ENCODE data around the gene LRRC15. TPM values are rescaled to one million over a fixed set of nuclear protein-coding genes. Genes with fewer than 3 reads are reported as not detected.

The LRRC15 gene
- total RNA-seq, 1 donor from 2014 or later = not detected

- Mint-ChIP-seq H3K4me3 (ENCODE audit: unreplicated experiment) (no peak overlapping the region), H3K27me3 (ENCODE audit: unreplicated experiment) (peaks cover 9% of the 10 kb centered on the region), H3K36me3 (ENCODE audit: low read depth, unreplicated experiment) (no peaks in the 10 kb centered on the region), H3K9me3 (ENCODE audit: unreplicated experiment) (no peaks in the 10 kb centered on the region), H3K27ac (ENCODE audit: unreplicated experiment) (no peak overlapping the region), H3K4me1 (ENCODE audit: unreplicated experiment) (peaks cover 13% of the 10 kb centered on the region)
- no peak for DNase-seq (ENCODE audit: low spot score)
- TF ChIP-seq CTCF (IDR thresholded peaks at IDR 0.05; ENCODE audit: unreplicated experiment) = no peak
Observed at GRCh38 chr3:194337965-194338753, 31.4 kb downstream of the LRRC15 start.

GRCh38 chr3:194336601-194337355 is 32.8 kb downstream of the LRRC15 start:
- Mint-ChIP-seq H3K27ac (ENCODE audit: unreplicated experiment) (no peak overlapping the region), H3K4me3 (ENCODE audit: unreplicated experiment) (no peak overlapping the region), H3K9me3 (ENCODE audit: unreplicated experiment) (no peaks in the 10 kb centered on the region), H3K4me1 (ENCODE audit: unreplicated experiment) (peaks cover 18% of the 10 kb centered on the region), H3K36me3 (ENCODE audit: low read depth, unreplicated experiment) (no peaks in the 10 kb centered on the region), H3K27me3 (ENCODE audit: unreplicated experiment) (peaks cover 13% of the 10 kb centered on the region)
- no peak for DNase-seq (ENCODE audit: low spot score)
- TF ChIP-seq CTCF (IDR thresholded peaks at IDR 0.05; ENCODE audit: unreplicated experiment) = no peak

- peaks cover 6% of the 10 kb centered on the region for H3K4me1 Mint-ChIP-seq (ENCODE audit: unreplicated experiment)
- H3K9me3 Mint-ChIP-seq (ENCODE audit: unreplicated experiment) = no peaks in the 10 kb centered on the region
- no peak for DNase-seq (ENCODE audit: low spot score)
- no peaks in the 10 kb centered on the region for H3K36me3 Mint-ChIP-seq (ENCODE audit: low read depth, unreplicated experiment)
- H3K4me3 Mint-ChIP-seq (ENCODE audit: unreplicated experiment) = no peak overlapping the region
- no peak for TF ChIP-seq CTCF (IDR thresholded peaks at IDR 0.05; ENCODE audit: unreplicated experiment)
- no peak overlapping the region for H3K27ac Mint-ChIP-seq (ENCODE audit: unreplicated experiment)
- H3K27me3 Mint-ChIP-seq (ENCODE audit: unreplicated experiment) = peaks cover 7% of the 10 kb centered on the region
Observed at GRCh38 chr3:194333981-194334320, 35.6 kb downstream of the LRRC15 start.

GRCh38 chr3:194333212-194333980 is 36.1 kb downstream of the LRRC15 start:
- Mint-ChIP-seq H3K4me3 (ENCODE audit: unreplicated experiment) (peak overlapping the region; percentile 51), H3K4me1 (ENCODE audit: unreplicated experiment) (peaks cover 6% of the 10 kb centered on the region), H3K27ac (ENCODE audit: unreplicated experiment) (no peak overlapping the region), H3K27me3 (ENCODE audit: unreplicated experiment) (peaks cover 10% of the 10 kb centered on the region), H3K9me3 (ENCODE audit: unreplicated experiment) (no peaks in the 10 kb centered on the region), H3K36me3 (ENCODE audit: low read depth, unreplicated experiment) (no peaks in the 10 kb centered on the region)
- peak; percentile 96 for DNase-seq (ENCODE audit: low spot score)
- TF ChIP-seq CTCF (IDR thresholded peaks at IDR 0.05; ENCODE audit: unreplicated experiment) = peak; percentile 99
